IPS DF 4.7 (cell line): ENCODE measurements around the gene FAM228B.

Experiments
- DNase-seq: peaks from one replicate; pipeline ENCODE4 v3.0.0-alpha.2; 2013; ENCODE audit warnings: low spot score; ENCODE audit errors: extremely low read depth

FAM228B gene

DNA sequence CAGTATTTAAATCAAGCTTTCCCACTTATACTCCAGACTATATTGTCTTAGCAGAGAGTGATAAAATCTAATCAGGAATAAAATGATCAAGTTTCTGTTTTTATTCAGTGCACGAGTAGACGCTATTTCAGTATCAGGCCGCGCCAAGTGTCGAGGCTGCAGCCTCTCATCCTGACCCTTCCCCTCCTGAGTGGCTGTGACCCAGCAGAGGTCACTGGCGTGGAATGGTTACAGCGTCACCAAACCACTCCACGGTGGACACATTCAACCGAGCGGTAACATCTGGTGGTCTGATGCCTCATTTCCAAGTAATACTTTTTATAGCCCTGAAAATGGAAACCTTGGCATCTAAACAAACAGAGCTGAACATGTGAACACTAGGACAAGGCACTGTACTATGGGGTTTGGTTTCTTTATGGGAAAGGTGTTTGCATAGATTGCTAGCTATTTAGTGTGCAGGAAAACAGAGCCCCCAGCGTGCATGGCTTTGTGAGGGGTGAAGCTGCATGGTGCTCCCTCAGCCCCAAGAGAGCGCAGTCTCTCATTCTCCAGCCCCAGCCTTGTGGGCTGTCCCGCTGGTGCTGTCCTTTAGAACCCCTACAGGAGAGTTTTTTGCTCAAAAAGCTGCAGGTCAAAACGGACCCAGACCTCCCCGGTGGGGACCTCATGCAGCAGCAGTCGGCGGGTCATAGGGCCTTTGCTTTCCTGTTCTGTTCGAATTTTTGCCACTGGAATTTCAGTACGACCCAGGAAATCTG, 79.9 kb downstream of the FAM228B start:
- DNase-seq, result no peak

DNA sequence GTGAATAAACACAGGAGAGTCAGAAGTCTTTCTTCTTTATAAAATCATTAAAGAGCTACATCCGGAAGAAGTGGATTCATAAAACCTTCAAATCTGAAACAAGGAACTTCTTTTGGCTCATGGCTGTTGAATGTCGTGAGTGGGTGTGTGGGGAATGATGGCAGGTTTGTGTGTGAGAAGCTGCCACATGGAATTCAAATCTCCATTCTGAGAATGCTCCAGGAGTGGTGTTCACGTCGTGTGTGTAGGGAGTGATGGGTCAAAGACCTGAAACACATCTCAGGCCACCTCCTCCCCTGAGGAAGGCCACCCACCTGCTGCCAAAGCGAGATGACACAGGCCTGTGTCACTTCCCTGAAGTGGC, 80.5 kb downstream of the FAM228B start:
- no peak for DNase-seq

DNA sequence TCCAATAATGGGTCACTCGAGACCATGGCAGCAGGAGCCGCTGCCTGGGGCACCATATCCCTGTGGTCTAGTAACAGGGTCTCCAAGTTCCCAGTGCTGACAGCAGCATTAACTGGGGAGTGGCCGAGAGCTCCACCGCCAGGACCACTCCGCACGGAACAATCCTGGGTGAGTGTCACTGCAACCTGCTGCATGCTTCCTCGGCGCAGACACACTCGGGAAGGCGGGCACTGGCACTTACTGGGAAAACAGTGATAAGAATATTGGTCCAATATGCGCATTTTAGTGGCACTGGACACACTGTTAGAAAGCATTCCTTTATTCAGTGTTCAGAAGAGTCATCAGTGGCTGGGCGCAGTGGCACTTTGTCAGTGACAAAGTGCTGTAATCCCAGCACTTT, 81.2 kb downstream of the FAM228B start:
- no peak for DNase-seq

DNA sequence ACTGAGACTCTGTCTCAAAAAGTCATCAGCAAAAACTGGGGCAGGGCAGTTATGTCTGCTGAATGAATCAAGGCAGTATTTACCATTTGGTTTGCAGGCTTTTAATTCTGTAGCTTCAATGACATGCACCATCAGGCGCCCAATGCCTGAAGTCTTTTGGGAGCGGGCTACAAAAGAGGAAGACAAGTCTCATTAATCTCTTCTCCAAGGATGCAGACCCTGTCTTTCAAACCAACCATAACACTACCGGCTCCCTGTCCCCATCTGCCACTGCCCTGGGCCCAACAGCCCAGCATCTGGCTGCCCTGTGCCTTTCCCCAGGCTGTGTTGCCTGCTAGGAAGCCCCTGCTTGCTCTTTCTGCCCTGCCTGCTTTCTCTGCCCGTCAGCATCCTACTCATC, 81.9 kb downstream of the FAM228B start:
- no peak for DNase-seq

DNA sequence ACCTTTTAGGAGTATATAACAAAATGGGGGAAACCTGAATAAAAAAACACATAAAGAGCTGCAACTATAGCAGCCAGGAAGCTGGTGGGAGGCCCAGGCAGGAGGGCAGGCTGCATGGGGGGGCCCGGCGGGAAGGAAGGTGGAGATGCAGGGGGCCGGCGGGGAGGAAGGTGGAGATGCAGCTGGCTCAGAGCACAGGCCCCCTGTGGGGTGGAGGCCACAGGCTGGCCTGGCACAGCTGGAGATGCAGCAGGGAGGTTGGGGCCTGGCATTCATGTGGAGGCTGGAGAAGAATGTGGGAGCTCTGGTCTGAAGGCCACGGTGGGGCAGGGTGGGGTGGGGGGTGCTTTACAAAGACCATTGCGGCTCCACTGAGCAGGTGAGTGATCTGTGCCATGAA, 83.0 kb downstream of the FAM228B start:
- no peak for DNase-seq

DNA sequence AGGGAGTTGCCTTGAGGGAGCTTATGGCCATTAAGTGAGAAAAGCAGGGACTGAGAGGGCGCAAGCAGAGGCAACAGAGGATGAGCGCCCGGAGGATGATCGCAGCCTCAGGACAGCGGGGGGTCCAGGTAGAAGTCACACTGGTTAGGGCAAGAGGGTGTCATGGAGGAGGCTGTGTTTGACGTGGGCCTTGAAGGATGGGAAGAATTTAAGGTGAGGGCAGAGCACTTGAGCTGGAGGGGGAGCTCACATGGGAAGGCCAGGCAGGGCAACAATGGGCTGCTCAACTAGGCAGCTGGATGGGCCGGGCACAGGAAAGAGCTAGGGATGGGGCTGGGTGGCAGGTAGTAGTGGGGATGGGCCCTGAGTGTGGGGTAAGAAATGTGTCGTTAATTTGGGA, 83.4 kb downstream of the FAM228B start:
- no peak for DNase-seq

DNA sequence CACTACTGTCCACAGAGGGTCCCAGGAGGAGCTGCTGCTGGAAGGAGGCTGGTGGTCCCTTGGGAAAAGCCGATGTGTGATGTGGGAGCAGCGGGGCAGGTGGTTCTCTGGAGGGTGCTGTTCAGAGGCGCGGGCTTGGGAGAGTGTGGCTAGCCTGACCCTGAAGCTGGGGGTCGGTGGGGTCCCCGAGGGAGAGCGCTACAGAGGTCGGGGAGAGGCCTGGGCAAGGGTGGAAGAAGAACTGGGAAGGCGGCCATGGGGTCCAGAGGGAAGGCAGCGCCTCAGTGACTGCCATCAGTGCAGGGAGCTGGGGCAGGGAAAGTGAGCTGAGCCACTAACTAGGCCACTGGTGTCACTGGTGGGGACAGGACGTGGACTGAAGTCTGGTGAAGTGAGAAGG, 84.1 kb downstream of the FAM228B start:
- DNase-seq, result no peak

DNA sequence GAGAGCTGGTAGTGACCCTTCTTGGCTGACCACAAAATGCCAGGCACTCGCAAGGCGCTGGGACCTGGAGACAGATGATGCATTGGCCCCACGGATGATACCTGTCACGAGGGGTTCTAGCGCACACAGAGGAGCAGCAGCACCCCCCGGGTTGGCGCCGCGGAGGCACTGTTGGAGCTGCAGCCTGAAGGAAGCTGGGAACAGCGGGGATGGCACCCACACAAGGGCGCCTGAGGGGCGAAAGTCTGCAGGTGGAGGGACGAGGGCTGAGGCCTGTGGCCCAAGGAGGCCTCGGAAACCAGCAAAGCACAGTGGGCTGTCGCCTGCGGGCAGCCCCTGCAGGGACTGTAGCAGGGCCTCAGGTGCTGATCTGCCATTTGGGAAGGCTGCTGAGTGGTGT, 85.2 kb downstream of the FAM228B start:
- DNase-seq, result no peak

DNA sequence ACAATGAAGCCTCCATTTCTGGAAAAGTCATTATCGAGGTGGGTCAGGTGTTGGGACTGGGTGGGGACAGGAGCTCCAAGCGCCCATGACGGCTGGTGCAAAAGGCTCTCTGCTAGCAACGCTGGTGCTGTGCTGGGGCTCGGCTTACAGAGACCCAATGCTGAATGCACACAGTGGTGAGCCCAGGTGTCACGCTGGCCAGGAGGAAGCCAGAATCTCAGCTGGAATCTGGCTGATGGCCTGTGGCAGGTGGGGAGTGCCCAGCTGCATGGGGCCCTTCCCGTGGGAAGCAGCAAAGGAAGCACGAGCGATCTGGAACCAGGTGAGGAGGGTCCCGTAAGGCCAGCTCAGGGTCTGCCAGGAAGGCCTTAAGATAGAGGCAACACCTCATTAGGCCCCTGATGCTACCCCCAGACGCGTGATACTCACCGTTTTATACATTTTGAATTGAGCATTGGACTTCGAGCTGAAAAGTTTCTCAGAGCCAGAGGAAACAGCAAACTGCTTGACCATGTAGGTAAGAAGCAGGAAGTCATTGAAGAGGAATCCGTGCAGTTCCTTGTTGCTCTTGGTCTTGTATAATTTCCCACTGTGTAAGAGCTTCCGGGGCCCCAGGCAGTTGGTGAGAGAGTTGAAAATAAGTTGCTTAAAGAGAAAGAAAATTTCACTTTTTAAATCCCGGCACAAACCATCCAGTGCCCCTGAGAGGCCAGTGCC, 86.3 kb downstream of the FAM228B start:
- DNase-seq, result no peak

DNA sequence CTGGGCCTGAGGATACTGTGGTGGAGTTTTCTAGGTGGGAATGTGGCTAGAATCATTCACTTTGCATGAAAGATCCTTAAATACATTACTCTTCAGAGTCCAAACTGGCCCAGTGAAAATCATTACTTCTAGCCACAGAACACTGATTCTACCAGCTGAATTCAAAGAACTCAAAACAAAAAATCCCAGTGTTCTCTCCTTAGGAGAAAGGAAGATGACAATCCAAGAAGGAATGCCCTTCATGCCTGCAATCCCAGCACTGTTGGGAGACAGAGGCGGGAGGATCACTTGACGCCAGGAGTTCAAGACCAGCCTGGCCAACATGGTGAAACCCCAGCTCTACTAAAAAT, 86.8 kb downstream of the FAM228B start:
- no peak for DNase-seq

DNA sequence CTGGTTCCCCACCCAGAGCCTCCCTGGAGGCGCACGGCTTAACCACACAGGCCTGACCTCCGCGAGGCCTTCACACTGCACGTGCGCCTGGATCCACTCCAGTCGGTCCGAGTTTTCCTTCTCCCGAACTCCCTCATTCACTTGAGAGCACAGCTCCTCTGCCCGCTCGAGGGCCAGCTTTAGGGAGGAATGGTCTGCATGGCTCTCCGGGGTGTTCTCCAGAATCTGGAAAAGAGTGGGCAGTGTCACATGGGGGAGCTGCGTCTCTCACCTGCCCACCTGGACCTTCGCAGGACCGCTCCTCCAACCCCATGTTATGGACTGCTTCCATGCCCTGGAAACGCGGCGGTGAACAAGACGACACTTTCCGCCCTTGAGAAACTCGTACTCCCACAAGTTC, 87.5 kb downstream of the FAM228B start:
- no peak for DNase-seq

DNA sequence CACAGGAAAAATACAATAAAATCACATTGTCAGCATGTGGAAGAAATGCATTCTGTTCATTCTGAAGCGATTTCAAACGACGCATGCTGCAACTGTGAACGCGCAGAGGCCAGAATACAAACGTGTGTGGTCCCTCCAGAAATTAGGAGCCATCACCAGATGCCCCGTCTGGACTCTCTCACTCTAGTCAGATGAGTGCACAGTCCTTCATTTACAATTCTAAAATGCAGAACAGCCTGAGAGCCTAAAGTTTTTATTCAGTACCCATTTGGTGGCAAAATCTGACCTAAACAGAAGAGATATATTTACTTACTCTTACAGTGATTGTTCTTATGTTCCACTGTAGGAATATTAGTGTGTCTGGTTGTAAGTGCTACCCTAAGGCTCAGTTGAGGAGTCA, 88.1 kb downstream of the FAM228B start:
- no peak for DNase-seq

DNA sequence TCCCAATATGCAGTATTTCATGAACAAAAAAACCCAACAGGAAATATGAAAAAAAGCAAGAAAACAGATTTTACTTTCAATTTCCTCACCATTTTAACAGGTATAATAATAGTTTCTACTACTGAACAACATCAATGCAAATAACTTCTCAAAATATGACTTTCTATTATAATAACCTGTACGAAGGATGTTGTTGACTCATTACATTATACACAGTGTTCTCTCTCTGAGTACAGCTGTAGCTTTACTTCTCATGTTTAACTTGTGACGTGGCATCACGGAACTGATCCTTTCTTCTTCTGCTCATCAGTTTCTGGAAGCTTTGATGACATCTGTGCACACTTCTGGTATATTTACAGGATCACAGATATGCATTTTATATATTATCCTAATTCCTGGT, 91.6 kb downstream of the FAM228B start:
- no peak for DNase-seq
